SK-N-MC (cell line): ENCODE results near the gene PALD1.

ENCODE experiments used
- DNase-seq: peaks from one replicate; pipeline ENCODE4 v3.0.0-alpha.2; 2011; ENCODE audit warnings: low read depth, low spot score
- H3K27ac ChIP-seq: fragments of 200-600 bp; sonication (generic); 2 replicates; pipeline ENCODE4 v1.5.1; 2016; ENCODE audit warnings: mixed run types
- H3K36me3 ChIP-seq: fragments of 200-600 bp; sonication (generic); 2 replicates; pipeline ENCODE4 v1.6.1; 2017; ENCODE audit warnings: antibody characterized with exemption, low read length, mixed read lengths; ENCODE audit not compliant: insufficient read depth
- H3K4me3 ChIP-seq: fragments of 200-600 bp; sonication (generic); 2 replicates; pipeline ENCODE4 v1.5.1; 2016
- H3K9ac ChIP-seq: fragments of 200-600 bp; sonication (generic); 2 replicates; pipeline ENCODE4 v1.8.0; 2017; ENCODE audit warnings: mixed run types, mixed read lengths; ENCODE audit not compliant: insufficient read length
- H3K9me3 ChIP-seq: fragments of 200-600 bp; sonication (generic); 2 replicates; pipeline ENCODE4 v1.6.1; 2017; ENCODE audit warnings: low read depth, mild to moderate bottlenecking, antibody characterized with exemption, low read length, moderate library complexity, mixed read lengths
- EZH2 ChIP-seq: fragments of 200-600 bp; sonication (generic); IDR thresholded peaks from one replicate; pipeline ENCODE4 v1.6.1; 2017; ENCODE audit warnings: antibody characterized with exemption
- FOXP2 ChIP-seq: optimal IDR thresholded peaks from 2 replicates; pipeline ENCODE3; 2011; ENCODE audit warnings: mild to moderate bottlenecking, moderate library complexity; ENCODE audit not compliant: insufficient read depth; ENCODE audit errors: extremely low read length, control extremely low read depth
- POLR2AphosphoS5 ChIP-seq: IDR thresholded peaks from 2 replicates; pipeline ENCODE4 v1.6.1; 2012; ENCODE audit warnings: mild to moderate bottlenecking, low read depth, low read length, borderline replicate concordance

PALD1 gene

DNA sequence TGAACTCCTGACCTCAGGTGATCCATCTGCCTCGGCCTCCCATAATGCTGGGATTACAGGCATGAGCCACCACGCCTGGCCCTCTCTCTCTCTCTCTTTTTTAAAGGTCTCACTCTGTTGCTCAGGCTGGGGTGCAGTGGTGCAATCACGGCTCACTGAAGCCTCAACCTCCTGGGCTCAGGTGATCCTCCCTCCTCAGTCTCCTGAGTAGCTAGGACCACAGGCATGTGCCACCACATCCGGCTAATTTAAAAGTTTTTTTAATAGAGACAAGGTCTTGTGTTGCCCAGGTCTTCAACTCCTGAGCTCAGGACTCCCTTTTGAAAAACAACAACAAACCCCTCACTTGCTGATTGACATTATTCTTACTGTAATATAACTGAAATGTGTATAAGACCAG, 11.6 kb downstream of the PALD1 start:
- H3K27ac ChIP-seq: no peak overlapping the region
- H3K9me3 ChIP-seq: no peaks in the 10 kb centered on the region
- TF ChIP-seq FOXP2: no peak
- H3K9ac ChIP-seq: no peak overlapping the region
- no peak overlapping the region for H3K4me3 ChIP-seq
- DNase-seq: no peak
- no peaks in the 10 kb centered on the region for H3K36me3 ChIP-seq

DNA sequence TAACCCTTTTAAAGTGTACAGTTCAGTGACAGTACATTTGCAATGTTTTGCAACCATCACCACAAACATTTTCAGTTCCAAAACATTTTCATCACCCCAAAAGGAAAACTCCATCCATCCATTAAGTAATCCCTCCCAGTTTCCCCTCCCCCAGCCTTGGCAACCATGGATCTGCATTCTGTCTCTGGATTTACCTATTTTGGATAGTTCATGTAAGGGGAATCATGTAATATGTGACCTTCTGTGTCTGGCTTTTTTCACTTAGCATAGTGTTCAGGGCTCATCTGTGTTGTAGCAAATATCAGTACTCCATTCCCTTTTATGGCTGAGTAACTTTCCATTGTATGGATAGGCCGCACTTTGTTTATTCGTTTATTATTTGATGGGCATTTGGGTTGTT, 13.0 kb downstream of the PALD1 start:
- no peak for DNase-seq
- Histone ChIP-seq H3K9ac (no peak overlapping the region), H3K36me3 (no peaks in the 10 kb centered on the region), H3K4me3 (no peak overlapping the region), H3K27ac (no peak overlapping the region), H3K9me3 (no peaks in the 10 kb centered on the region)
- TF ChIP-seq EZH2 (no peak), FOXP2 (no peak), POLR2AphosphoS5 (no peak)

DNA sequence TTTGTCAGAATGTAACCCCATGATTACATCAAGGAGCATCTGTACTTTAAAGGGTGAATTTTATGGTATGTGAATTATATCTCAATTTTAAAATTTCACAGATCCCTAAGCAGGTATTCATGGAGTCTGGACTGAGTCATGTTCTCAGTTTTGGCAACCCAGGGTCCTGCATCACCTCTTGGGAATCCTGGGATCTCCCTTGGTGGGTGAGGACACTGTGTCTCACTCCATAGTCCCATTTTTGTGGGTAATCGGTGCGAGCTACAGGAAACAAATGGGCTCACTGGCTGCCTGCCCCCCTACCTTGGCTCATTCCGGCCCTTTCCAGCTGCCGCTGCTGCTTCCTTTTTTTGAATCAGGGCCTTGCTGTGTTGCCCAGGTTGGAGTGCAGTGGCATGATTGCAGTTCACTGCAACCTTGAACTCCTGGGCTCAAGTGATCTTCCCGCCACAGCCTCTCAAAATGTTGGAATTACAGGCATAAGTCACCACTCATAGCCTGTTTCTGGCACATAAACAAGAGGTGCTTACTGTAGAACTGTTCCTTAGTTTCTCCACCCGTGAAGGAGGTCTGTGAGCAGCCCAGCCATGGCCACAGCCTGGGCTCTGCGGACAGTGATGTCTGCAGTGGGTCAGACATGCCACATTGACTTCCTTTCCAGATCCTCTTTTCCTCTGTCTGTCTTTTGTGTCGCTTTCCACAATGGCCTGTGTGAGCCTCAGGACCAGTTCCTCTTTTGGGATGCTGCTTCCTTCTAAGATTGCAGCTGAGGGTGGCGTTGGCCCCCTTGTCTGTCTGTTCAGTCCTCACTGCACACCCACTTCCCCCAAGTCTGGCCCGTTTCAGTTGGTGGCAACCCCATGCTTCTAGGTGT, 14.5 kb downstream of the PALD1 start:
- Histone ChIP-seq H3K9me3 (no peaks in the 10 kb centered on the region), H3K4me3 (no peak overlapping the region), H3K27ac (no peak overlapping the region), H3K36me3 (no peaks in the 10 kb centered on the region), H3K9ac (no peak overlapping the region)
- TF ChIP-seq EZH2 (no peak), POLR2AphosphoS5 (no peak), FOXP2 (no peak)
- no peak for DNase-seq

DNA sequence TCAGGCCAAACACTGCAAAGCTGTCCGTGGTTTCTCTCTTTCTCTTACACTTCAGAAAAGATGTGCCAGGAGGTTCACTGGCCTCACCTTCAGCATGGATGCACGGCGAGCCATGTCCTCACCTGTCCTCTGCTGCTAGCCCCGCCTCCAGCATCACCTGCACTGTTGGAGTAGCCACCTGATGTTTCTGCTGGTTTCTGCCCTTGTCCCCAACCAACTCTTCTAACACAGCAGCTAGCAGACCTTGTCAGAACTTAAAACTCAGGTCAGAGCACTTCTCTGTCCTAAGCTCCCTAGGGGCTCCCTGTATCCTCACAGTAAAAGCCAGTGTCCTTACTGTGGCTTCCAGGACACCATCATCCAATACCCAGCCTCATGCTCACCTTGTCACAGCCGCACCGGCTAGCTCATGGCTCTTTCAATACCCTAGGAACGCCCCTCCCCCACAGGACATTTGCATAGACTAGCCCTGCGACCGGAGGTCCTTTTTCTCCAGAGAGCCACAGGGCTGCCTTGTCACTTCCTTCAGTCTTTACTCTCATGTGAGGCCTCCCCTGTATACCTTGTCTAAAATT, 15.2 kb downstream of the PALD1 start:
- DNase-seq: no peak
- H3K9me3 ChIP-seq: no peaks in the 10 kb centered on the region
- H3K4me3 ChIP-seq: no peak overlapping the region
- TF ChIP-seq EZH2 (no peak), FOXP2 (no peak), POLR2AphosphoS5 (no peak)
- H3K9ac ChIP-seq: no peak overlapping the region
- H3K27ac ChIP-seq: no peak overlapping the region
- no peaks in the 10 kb centered on the region for H3K36me3 ChIP-seq

DNA sequence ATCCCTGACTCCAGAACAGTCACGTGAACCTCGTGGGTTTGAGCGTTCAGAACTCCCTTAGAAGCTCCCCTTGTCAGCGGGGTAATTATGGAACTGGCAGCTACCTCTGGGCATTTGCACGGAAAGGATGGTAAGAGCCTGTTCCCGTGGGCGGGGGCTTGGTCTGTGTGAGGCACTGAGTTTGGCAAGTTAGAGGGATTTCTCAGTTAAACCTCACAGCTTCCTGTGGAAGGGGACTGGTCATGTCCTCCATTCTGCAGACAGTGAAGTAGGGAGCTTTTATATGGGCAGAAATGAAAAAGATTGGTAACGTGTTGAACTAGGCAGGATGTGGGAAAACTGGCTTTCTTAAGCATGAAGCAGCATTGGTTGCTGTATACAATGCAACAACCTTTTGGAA, 16.0 kb downstream of the PALD1 start:
- TF ChIP-seq EZH2: no peak
- TF ChIP-seq FOXP2: no peak
- TF ChIP-seq POLR2AphosphoS5: no peak
- no peaks in the 10 kb centered on the region for H3K36me3 ChIP-seq
- H3K4me3 ChIP-seq: no peak overlapping the region
- no peak overlapping the region for H3K27ac ChIP-seq
- DNase-seq: no peak
- no peak overlapping the region for H3K9ac ChIP-seq
- H3K9me3 ChIP-seq: no peaks in the 10 kb centered on the region

DNA sequence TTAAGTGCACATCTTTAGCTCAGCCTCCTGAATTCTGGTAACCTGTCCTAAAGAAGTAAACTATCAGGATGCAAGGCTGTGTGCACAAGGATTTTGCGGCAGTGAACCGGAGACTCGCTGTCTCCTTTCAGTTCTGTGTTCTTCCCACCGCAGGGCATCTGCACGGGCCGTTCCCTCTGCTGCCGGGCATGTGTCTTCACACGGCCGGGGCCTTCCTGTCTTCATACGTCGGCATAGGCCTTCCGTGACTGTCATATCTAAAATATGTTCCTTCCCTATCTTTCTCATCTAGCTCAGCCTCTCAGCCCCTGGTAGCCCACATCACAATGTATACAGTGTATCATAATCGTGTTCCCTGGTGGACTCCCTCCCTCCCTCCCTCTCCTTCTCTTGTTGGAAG, 16.4 kb downstream of the PALD1 start:
- H3K9me3 ChIP-seq: no peaks in the 10 kb centered on the region
- no peaks in the 10 kb centered on the region for H3K36me3 ChIP-seq
- H3K27ac ChIP-seq: no peak overlapping the region
- TF ChIP-seq FOXP2 (no peak), POLR2AphosphoS5 (no peak), EZH2 (no peak)
- H3K9ac ChIP-seq: no peak overlapping the region
- no peak overlapping the region for H3K4me3 ChIP-seq
- no peak for DNase-seq

DNA sequence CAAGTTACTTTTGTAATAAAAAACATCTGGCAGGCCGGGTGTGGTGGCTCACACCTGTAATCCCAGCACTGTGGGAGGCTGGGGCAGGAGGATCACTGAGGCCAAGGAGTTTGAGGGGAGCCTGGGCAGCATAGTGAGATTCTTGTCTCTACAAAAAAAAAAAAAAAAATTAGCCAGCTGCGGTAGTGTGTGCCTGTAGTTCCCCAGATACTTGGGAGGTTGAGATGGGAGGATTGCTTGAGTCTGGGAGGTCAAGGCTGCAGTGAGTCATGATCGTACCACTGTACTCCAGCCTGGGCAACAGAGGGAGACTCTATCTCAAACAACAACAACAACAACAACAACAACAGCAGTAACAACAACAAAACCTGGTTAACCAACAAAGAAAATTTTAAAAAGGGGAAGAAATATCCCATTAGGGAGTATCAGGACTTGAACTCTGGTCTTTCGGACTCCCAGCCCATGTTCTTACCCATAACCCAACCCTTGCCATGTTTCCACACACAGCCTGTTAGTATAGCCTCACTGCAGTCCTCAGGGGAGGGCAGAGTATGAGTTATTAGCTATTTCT, 17.2 kb downstream of the PALD1 start:
- no peak for TF ChIP-seq EZH2
- no peak for TF ChIP-seq FOXP2
- no peak for TF ChIP-seq POLR2AphosphoS5
- Histone ChIP-seq H3K9me3 (no peaks in the 10 kb centered on the region), H3K4me3 (no peak overlapping the region), H3K27ac (no peak overlapping the region), H3K36me3 (no peaks in the 10 kb centered on the region), H3K9ac (no peak overlapping the region)
- DNase-seq: no peak

DNA sequence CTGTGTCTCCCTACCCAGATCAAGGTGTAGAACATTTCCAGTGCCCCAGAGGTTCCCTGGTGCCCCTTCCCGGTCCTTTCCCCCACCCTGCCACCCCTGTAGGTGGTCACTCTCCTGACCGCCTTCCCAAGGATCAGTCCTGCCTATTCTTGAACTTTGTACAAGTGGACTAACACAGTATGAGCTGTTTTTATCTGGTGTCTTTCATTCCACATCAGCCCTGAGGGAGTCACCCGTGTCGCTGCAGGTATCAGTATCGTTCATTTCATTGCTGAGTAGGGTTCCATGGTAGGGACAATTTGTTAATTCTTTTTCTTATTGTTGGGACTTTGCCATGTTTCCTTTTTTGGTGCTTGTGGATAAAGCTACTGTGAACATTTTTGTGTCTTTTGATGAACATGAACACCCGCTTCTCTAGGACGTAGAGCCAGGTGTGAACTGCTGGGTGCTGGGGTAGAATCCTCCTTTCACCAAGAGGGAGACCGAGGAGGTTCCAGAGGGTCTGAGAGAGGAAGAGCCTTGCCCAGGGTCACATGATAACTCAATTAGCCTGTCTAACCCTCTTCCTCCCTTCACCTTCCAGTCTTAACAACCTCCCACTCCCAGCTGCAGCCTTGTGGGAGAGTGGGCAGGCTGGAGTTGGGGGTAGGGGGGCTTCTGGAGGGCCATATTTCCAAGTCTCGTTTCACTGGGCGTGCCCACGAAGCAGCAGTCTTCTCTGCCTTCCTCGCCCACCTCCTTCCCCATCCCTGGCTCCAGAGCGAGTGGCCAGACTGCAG, 18.0 kb downstream of the PALD1 start:
- no peaks in the 10 kb centered on the region for H3K36me3 ChIP-seq
- no peak overlapping the region for H3K4me3 ChIP-seq
- no peak overlapping the region for H3K9ac ChIP-seq
- no peak overlapping the region for H3K27ac ChIP-seq
- H3K9me3 ChIP-seq: no peaks in the 10 kb centered on the region
- TF ChIP-seq EZH2 (no peak), FOXP2 (no peak), POLR2AphosphoS5 (no peak)
- no peak for DNase-seq
